GM21360 (cell line): ENCODE measurements around the gene TCF23.

Source experiments
- ATAC-seq: cut with Tn5 transposase; IDR thresholded peaks from one replicate; pipeline ENCODE4 v1.9.1; 2021; ENCODE audit warnings: mild to moderate bottlenecking, moderate library complexity; ENCODE audit not compliant: unreplicated experiment

Gene TCF23

GRCh38 chr2:27127883-27128667 is 20.7 kb upstream of the TCF23 start:
- no peak for ATAC-seq

GRCh38 chr2:27128668-27129571 is 19.9 kb upstream of the TCF23 start:
- no peak for ATAC-seq

GRCh38 chr2:27130396-27130795 is 18.4 kb upstream of the TCF23 start:
- no peak for ATAC-seq

GRCh38 chr2:27131429-27131828 is 17.4 kb upstream of the TCF23 start:
- no peak for ATAC-seq

GRCh38 chr2:27133195-27133875 is 15.5 kb upstream of the TCF23 start:
- ATAC-seq, result peak; percentile 13

- peak; percentile 77 for ATAC-seq
These were observed 14.7 kb upstream of the TCF23 start, which contains the start of gene PREB for GRCh38 chr2:27133905-27134780. TSS of gene PREB (minus strand) at chr2:27134636. CDS start at chr2:27134421, 215 bp downstream.

GRCh38 chr2:27134781-27135477 is 13.9 kb upstream of the TCF23 start:
- ATAC-seq, result no peak

GRCh38 chr2:27135478-27135955 is 13.3 kb upstream of the TCF23 start:
- no peak for ATAC-seq

- ATAC-seq, result no peak
These were observed 12.1 kb upstream of the TCF23 start for GRCh38 chr2:27136751-27137150.

GRCh38 chr2:27137322-27137935 is 11.4 kb upstream of the TCF23 start:
- no peak for ATAC-seq

- no peak for ATAC-seq
These were observed 10.7 kb upstream of the TCF23 start for GRCh38 chr2:27138111-27138510.

- ATAC-seq, result no peak
These were observed 9.5 kb upstream of the TCF23 start, which contains the start of gene PRR30 for GRCh38 chr2:27139310-27139709. TSS of gene PRR30 (minus strand) at chr2:27139410. CDS start at chr2:27138329, 1,081 bp downstream.

- ATAC-seq, result no peak
These were observed 5.5 kb upstream of the TCF23 start for GRCh38 chr2:27143285-27143684.

GRCh38 chr2:27145682-27146081 is 3.1 kb upstream of the TCF23 start:
- ATAC-seq, result no peak

GRCh38 chr2:27147935-27148334 is 869 bp upstream of the TCF23 start:
- no peak for ATAC-seq

- no peak for ATAC-seq
These were observed 984 bp downstream of the TCF23 start for GRCh38 chr2:27149570-27150405.

GRCh38 chr2:27150639-27151230 is 1.9 kb downstream of the TCF23 start:
- no peak for ATAC-seq
